Fibroblast of peridontal ligament (primary cell): Measurements from ENCODE around the gene RNF113A.
"Not testable (repeated sequence)": the region's sequence is repeated elsewhere in the genome, so short reads cannot be mapped to it uniquely, and the experiment has no call there.

Source experiments
- DNase-seq: peaks from one replicate; pipeline ENCODE4 v3.0.0-alpha.2; 2010; ENCODE audit errors: extremely low read depth

Gene RNF113A

GRCh38 chrX:119833905-119834304 lies 37.6 kb downstream of the RNF113A start:
- DNase-seq, result no peak

- no peak for DNase-seq
Observed at GRCh38 chrX:119828446-119828845, 43.1 kb downstream of the RNF113A start.

- peak; percentile 30 for DNase-seq
Observed at GRCh38 chrX:119826399-119826959, 45.1 kb downstream of the RNF113A start.

GRCh38 chrX:119824221-119824620 lies 47.3 kb downstream of the RNF113A start:
- not testable (repeated sequence) for DNase-seq

DNA sequence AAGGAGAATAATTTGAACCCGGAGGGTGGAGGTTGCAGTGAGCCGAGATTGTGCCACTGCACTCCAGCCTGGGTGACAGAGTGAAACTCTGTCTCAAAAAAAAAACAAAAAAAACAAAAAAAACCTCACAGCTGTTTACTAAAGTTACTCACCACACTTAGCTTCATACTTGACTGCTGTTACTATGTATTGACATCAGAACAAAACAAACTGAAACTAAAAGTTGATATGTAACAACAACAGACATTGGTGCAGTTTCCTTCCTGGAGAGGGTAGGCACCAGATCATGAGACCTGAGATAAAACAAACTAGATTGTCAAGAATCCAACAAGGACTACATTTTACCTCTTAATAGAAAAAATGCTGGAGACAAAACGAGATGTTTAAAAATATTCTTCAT lies 49.8 kb downstream of the RNF113A start:
- DNase-seq, result peak; percentile 76
